ENCODE data around the gene POLR2L. TPM values are rescaled to one million over a fixed set of nuclear protein-coding genes. Genes with fewer than 3 reads are reported as not detected.

POLR2L gene
- total RNA-seq, 2 experiments from 2014 or later, result 127 to 140 TPM

- Mint-ChIP-seq H3K27me3 (ENCODE audit: low read depth) (peaks cover 34% of the 10 kb centered on the region), H3K27ac (no peak within 1 kb of the TSS), H3K9me3 (ENCODE audit: insufficient read depth) (no peaks in the 10 kb centered on the region), H3K36me3 (ENCODE audit: low read depth) (peaks cover under 1% of the 10 kb centered on the region), H3K4me3 (peak within 1 kb of the TSS; percentile 42), H3K4me1 (ENCODE audit: low read depth) (peaks cover 54% of the 10 kb centered on the region)
- CTCF ChIA-PET, result interaction anchor here (0.8 to 2.3 kb wide), 6 partner anchors 8 to 23 kb away, joined by 3 to 9 read pairs (median 4); partner anchors contain the start of genes RPLP2 and TSPAN4
- DNase-seq (peak; percentile 58), ATAC-seq (peak; percentile 55)
- POLR2A ChIA-PET, result interaction anchor here (0.8 to 6.0 kb wide), 3 partner anchors 10 to 13 kb away, joined by 3 to 31 read pairs (median 11); partner anchors contain the start of genes PNPLA2 and TSPAN4
Measured at GRCh38 chr11:832529-833113, 9.7 kb downstream of the POLR2L start, which contains the start of gene CD151. CD151 (plus strand) TSS chr11:832952; CDS start chr11:836070, 3,118 bp downstream.

GRCh38 chr11:831961-832528, 10.3 kb downstream of the POLR2L start:
- ATAC-seq (no peak), DNase-seq (no peak)
- H3K4me3 Mint-ChIP-seq, result peak overlapping the region; percentile 15
- CTCF ChIA-PET, result interaction anchor here (0.8 to 2.3 kb wide), 6 partner anchors 9 to 23 kb away, joined by 3 to 9 read pairs (median 4); partner anchors contain the start of genes RPLP2 and TSPAN4
- H3K36me3 Mint-ChIP-seq (ENCODE audit: low read depth), result peaks cover 2% of the 10 kb centered on the region
- H3K4me1 Mint-ChIP-seq (ENCODE audit: low read depth), result peaks cover 57% of the 10 kb centered on the region
- no peak overlapping the region for H3K27ac Mint-ChIP-seq
- peaks cover 36% of the 10 kb centered on the region for H3K27me3 Mint-ChIP-seq (ENCODE audit: low read depth)
- no peaks in the 10 kb centered on the region for H3K9me3 Mint-ChIP-seq (ENCODE audit: insufficient read depth)
- POLR2A ChIA-PET, result interaction anchor here (0.8 to 6.0 kb wide), 3 partner anchors 8 to 13 kb away, joined by 3 to 31 read pairs (median 11); partner anchors contain the start of genes PNPLA2 and TSPAN4

GRCh38 chr11:831118-831864, 11.0 kb downstream of the POLR2L start:
- Mint-ChIP-seq H3K4me1 (ENCODE audit: low read depth) (peaks cover 61% of the 10 kb centered on the region), H3K27ac (no peak overlapping the region), H3K27me3 (ENCODE audit: low read depth) (peaks cover 36% of the 10 kb centered on the region), H3K9me3 (ENCODE audit: insufficient read depth) (no peaks in the 10 kb centered on the region), H3K4me3 (no peak overlapping the region), H3K36me3 (ENCODE audit: low read depth) (peaks cover 2% of the 10 kb centered on the region)
- ChIA-PET POLR2A (interaction anchor here (0.5 to 6.0 kb wide), 5 partner anchors 9 to 136 kb away, joined by 3 to 31 read pairs (median 5); partner anchors contain the start of genes DEAF1, PNPLA2, TMEM80 and TSPAN4), CTCF (interaction anchor here (1.9 to 2.3 kb wide), 2 partner anchors 10 to 12 kb away, joined by 8 to 9 read pairs; no protein-coding TSS in a partner anchor)
- DNase-seq, result no peak
- ATAC-seq, result no peak

- CTCF ChIA-PET, result interaction anchor here (2.3 kb wide), 1 partner anchor 10 kb away, joined by 8 read pairs; no protein-coding TSS in a partner anchor
- DNase-seq (peak; percentile 82), ATAC-seq (peak; percentile 59)
- Mint-ChIP-seq H3K4me3 (peak overlapping the region; percentile 56), H3K9me3 (ENCODE audit: insufficient read depth) (no peaks in the 10 kb centered on the region), H3K27me3 (ENCODE audit: low read depth) (peaks cover 36% of the 10 kb centered on the region), H3K4me1 (ENCODE audit: low read depth) (peaks cover 62% of the 10 kb centered on the region), H3K36me3 (ENCODE audit: low read depth) (peaks cover 3% of the 10 kb centered on the region), H3K27ac (no peak overlapping the region)
- POLR2A ChIA-PET, result interaction anchor here (0.6 to 6.0 kb wide), 6 partner anchors 11 to 109 kb away, joined by 3 to 31 read pairs (median 4); partner anchors contain the start of genes PNPLA2, POLR2L, RPLP2 and TSPAN4
Measured at GRCh38 chr11:830295-831117, 11.8 kb downstream of the POLR2L start.

- H3K27ac Mint-ChIP-seq, result no peak overlapping the region
Measured at GRCh38 chr11:829847-830294, 12.5 kb downstream of the POLR2L start.

GRCh38 chr11:829176-829846, 13.0 kb downstream of the POLR2L start:
- POLR2A ChIA-PET, result interaction anchor here (0.7 to 6.0 kb wide), 6 partner anchors 10 to 33 kb away, joined by 3 to 31 read pairs (median 4); partner anchors contain the start of genes PNPLA2, POLR2L, RPLP2 and TSPAN4

More at GRCh38 chr11:829847-830294, 12.5 kb downstream of the POLR2L start:
- ChIA-PET CTCF (no interaction called here), POLR2A (interaction anchor here (0.7 to 6.0 kb wide), 6 partner anchors 11 to 34 kb away, joined by 3 to 31 read pairs (median 4); partner anchors contain the start of genes PNPLA2, POLR2L, RPLP2 and TSPAN4)
- Mint-ChIP-seq H3K4me3 (peak overlapping the region; percentile 56), H3K9me3 (ENCODE audit: insufficient read depth) (no peaks in the 10 kb centered on the region), H3K4me1 (ENCODE audit: low read depth) (peaks cover 58% of the 10 kb centered on the region), H3K27me3 (ENCODE audit: low read depth) (peaks cover 36% of the 10 kb centered on the region), H3K36me3 (ENCODE audit: low read depth) (peaks cover 10% of the 10 kb centered on the region)
- DNase-seq (no peak), ATAC-seq (peak; percentile 4)

GRCh38 chr11:828506-829175, 13.7 kb downstream of the POLR2L start:
- POLR2A ChIA-PET, result interaction anchor here (0.6 to 6.0 kb wide), 5 partner anchors 9 to 51 kb away, joined by 3 to 31 read pairs (median 4); partner anchors contain the start of genes GATD1, PNPLA2, POLR2L and TSPAN4
- Mint-ChIP-seq H3K9me3 (ENCODE audit: insufficient read depth) (no peaks in the 10 kb centered on the region), H3K4me1 (ENCODE audit: low read depth) (peaks cover 49% of the 10 kb centered on the region)

More at GRCh38 chr11:829176-829846, 13.0 kb downstream of the POLR2L start:
- no peak for DNase-seq
- Mint-ChIP-seq H3K9me3 (ENCODE audit: insufficient read depth) (no peaks in the 10 kb centered on the region), H3K4me1 (ENCODE audit: low read depth) (peaks cover 55% of the 10 kb centered on the region), H3K27me3 (ENCODE audit: low read depth) (peaks cover 36% of the 10 kb centered on the region), H3K27ac (no peak overlapping the region), H3K36me3 (ENCODE audit: low read depth) (peaks cover 12% of the 10 kb centered on the region), H3K4me3 (peak overlapping the region; percentile 56)
- CTCF ChIA-PET, result interaction anchor here (1.8 kb wide), 1 partner anchor 14 kb away, joined by 5 read pairs; the partner anchor contains the start of gene TSPAN4
- no peak for ATAC-seq

GRCh38 chr11:827897-828192, 14.5 kb downstream of the POLR2L start, which contains the start of gene CRACR2B:
CRACR2B (plus strand) TSS chr11:827919; CDS start chr11:828608, 689 bp downstream.
- H3K27me3 Mint-ChIP-seq (ENCODE audit: low read depth), result peaks cover 36% of the 10 kb centered on the region
- H3K4me1 Mint-ChIP-seq (ENCODE audit: low read depth), result peaks cover 47% of the 10 kb centered on the region
- peak within 1 kb of the TSS; percentile 81 for H3K4me3 Mint-ChIP-seq
- DNase-seq (no peak), ATAC-seq (no peak)
- peaks cover 17% of the 10 kb centered on the region for H3K36me3 Mint-ChIP-seq (ENCODE audit: low read depth)
- ChIA-PET CTCF (interaction anchor here (1.6 to 1.8 kb wide), 2 partner anchors 16 to 21 kb away, joined by 3 to 5 read pairs; partner anchors contain the start of gene TSPAN4), POLR2A (interaction anchor here (0.6 to 6.0 kb wide), 3 partner anchors 9 to 51 kb away, joined by 3 to 31 read pairs (median 4); partner anchors contain the start of genes GATD1, PNPLA2 and TSPAN4)
- no peaks in the 10 kb centered on the region for H3K9me3 Mint-ChIP-seq (ENCODE audit: insufficient read depth)
- peak within 1 kb of the TSS; percentile 84 for H3K27ac Mint-ChIP-seq

More at GRCh38 chr11:828506-829175, 13.7 kb downstream of the POLR2L start:
- Mint-ChIP-seq H3K27me3 (ENCODE audit: low read depth) (peaks cover 36% of the 10 kb centered on the region), H3K27ac (no peak overlapping the region), H3K36me3 (ENCODE audit: low read depth) (peaks cover 14% of the 10 kb centered on the region), H3K4me3 (peak overlapping the region; percentile 78)
- CTCF ChIA-PET, result interaction anchor here (1.8 kb wide), 1 partner anchor 15 kb away, joined by 5 read pairs; the partner anchor contains the start of gene TSPAN4
- ATAC-seq, result no peak
- DNase-seq, result no peak

GRCh38 chr11:827146-827896, 15.0 kb downstream of the POLR2L start:
- ChIA-PET POLR2A (interaction anchor here (0.7 to 6.0 kb wide), 3 partner anchors 8 to 16 kb away, joined by 3 to 31 read pairs (median 4); partner anchors contain the start of genes PNPLA2 and TSPAN4), CTCF (interaction anchor here (1.6 to 1.8 kb wide), 2 partner anchors 16 to 21 kb away, joined by 3 to 5 read pairs; partner anchors contain the start of gene TSPAN4)
- DNase-seq (peak; percentile 60), ATAC-seq (peak; percentile 37)
- Mint-ChIP-seq H3K27me3 (ENCODE audit: low read depth) (peaks cover 34% of the 10 kb centered on the region), H3K4me3 (peak overlapping the region; percentile 81), H3K36me3 (ENCODE audit: low read depth) (peaks cover 17% of the 10 kb centered on the region), H3K4me1 (ENCODE audit: low read depth) (peaks cover 47% of the 10 kb centered on the region), H3K27ac (peak overlapping the region; percentile 84), H3K9me3 (ENCODE audit: insufficient read depth) (no peaks in the 10 kb centered on the region)

All from activated CD8-positive, alpha-beta T cell treated with anti-CD3 and anti-CD28 coated beads, Interleukin-2, amount 10 ng/mL, durations not matched to agents 7 days and 5 days (primary cell).